ENCODE results near the gene SETD1A.
"Not testable (repeated sequence)": the region's sequence is repeated elsewhere in the genome, so short reads cannot be mapped to it uniquely, and the experiment has no call there.

Gene SETD1A

DNA sequence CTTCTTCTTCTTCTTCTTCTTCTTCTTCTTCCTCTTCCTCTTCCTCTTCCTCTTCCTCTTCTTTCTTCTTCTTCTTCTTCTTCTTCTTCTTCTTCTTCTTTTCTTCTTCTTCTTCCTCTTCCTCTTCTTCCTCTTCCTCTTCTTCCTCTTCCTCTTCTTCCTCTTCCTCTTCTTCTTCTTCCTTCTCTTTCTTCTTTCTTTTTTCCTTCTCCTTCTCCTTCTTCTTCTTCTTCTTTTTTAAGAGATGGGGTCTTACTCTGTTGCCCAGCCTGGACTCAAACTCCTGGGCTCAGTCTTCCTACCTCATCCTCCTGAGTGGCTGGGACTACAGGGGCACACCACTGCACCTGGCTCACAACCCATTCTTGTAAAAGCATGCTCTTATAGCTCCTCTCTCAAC lies 55.7 kb downstream of the SETD1A start:
- not testable (repeated sequence) for DNase-seq (ENCODE audit: low spot score)

DNA sequence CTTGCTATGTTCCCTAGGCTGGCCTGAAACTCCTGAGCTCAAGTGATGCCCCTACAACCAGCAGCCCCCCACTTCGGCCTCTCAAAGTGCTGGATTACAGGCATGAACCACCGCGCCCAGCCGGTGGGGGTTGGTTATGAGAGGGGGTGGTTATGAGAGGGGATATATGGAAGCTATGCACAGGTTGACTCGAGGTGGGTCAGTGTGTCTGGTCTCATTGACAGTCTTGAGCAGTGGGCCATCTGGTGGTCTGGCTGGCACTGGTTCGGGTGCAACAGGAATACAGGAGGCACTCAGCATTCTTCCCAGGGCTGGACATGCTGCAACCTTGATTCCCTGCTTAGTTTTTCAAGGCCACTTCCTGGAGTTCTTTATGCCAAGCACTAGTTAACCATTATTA lies 58.5 kb downstream of the SETD1A start:
- DNase-seq (ENCODE audit: low spot score), result no peak
- FAIRE-seq, result no peak

More for the DNA sequence above, 55.7 kb downstream of the SETD1A start:
- not testable (repeated sequence) for FAIRE-seq

DNA sequence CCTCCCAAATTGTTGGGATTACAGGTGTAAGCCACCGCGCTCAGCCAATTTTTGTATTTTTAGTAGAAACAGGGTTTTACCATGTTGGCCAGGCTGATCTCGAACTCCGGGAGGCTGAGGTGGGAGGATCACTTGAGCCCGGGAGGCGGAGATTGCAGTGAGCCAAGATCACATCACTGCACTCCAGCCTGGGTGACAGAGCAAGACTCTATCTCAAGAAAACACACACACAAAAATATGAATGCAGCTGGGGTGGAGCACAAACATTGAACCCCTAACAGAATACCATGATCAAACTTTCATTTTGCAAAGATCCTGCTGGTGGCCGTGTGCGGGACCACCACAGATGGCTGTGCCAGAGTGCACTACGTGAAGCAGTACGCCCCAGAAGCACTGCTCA lies 60.2 kb downstream of the SETD1A start:
- DNase-seq (ENCODE audit: low spot score); FAIRE-seq: not testable (repeated sequence)

DNA sequence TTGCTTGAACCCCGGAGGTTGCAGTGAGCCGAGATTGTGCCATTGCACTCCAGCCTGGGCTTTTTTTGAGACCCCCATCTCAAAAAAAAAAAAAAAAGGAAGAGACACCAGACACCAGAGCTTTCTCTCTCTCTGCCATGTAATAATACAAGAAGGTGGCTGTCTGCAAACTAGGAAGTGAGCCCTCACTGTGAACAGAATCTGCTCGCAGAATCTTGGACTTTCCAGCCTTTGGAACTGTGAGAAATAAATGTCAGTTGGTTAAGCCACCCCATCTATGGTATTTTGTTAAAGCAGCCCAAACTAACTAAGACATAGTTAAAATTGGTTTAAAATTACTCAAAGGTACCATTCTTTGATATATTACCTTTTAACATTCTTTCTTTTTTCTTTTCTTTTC lies 63.0 kb downstream of the SETD1A start:
- no peak for FAIRE-seq

DNA sequence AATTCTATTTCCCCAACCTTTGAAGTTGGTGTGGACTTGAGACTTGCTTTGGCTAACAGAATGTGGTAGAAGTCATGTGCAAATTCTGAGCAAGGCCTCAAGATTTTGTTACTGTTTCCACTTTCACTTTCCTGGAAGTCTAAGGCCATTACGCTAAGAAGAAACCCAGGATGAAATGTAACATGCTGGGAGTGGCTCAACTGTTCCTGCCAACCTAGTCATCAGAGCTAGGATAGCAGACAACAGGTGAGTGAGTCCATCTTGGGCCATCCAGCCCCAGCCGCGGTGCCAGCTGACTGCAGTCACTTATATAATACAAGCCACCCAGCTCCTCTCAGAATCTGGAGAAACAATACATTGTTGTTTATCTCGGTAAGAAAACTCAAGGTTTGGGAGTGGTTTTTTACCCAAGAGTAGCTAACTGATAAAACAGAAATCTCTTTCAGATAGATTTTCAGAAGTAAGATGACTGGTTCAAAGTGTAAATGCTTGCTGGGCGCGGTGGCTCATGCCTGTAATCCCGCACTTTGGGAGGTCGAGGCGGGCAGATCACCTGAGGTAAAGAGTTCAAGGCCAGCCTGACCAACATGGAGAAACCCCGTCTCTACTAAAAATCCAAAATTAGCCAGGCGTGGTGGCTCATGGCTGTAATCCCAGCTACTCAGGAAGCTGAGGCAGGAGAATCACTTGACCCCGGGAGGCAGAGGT lies 65.1 kb downstream of the SETD1A start:
- DNase-seq (ENCODE audit: low spot score) (no peak), FAIRE-seq (no peak)

More for the DNA sequence above, 63.0 kb downstream of the SETD1A start:
- DNase-seq (ENCODE audit: low spot score), result no peak

DNA sequence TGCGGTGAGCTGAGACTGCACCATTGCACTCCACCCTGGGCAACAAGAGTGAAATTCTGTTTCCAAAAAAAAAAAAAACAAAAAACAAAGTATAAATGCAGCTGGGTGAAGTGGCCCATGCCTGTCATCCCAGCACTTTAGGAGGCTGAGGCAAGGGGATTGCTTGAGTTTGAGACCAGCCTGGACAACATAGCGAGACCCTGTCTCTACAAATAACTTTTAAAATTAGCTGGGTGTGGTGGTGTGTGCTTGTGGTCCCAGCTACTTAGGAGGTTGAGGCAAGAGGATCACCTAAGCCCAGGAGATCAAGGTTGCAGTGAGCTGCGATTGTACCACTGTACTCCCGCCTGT lies 65.7 kb downstream of the SETD1A start:
- DNase-seq (ENCODE audit: low spot score) (no peak), FAIRE-seq (no peak)

GRCh38 chr16:31023627-31024226 lies 66.2 kb downstream of the SETD1A start:
- FAIRE-seq (no peak), DNase-seq (ENCODE audit: low spot score) (no peak)

DNA sequence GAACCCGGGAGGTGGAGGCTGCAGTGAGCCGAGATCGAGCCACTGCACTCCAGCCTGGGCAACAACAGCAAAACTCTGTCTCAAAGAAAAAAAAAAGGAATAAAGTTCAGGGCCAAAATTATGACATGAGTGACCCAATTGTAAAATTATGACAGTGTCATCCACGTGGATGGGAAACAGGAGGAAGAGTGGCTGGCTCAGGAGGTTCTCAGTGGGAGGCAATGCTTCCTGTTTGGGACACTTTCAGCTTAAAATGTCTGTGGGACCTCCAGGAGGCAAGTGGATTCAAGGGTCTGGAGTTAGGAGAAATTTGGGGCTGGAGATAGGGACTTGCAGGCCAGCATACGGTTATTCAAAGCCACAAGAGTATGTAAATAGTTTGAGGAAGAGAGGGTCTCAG lies 67.8 kb downstream of the SETD1A start:
- DNase-seq (ENCODE audit: low spot score) (no peak), FAIRE-seq (no peak)

- DNase-seq (ENCODE audit: low spot score), result no peak
- FAIRE-seq, result no peak
Observed at GRCh38 chr16:31029272-31029671, 71.7 kb downstream of the SETD1A start.

- no peak for FAIRE-seq
Observed at GRCh38 chr16:31031276-31031675, 73.7 kb downstream of the SETD1A start.

DNA sequence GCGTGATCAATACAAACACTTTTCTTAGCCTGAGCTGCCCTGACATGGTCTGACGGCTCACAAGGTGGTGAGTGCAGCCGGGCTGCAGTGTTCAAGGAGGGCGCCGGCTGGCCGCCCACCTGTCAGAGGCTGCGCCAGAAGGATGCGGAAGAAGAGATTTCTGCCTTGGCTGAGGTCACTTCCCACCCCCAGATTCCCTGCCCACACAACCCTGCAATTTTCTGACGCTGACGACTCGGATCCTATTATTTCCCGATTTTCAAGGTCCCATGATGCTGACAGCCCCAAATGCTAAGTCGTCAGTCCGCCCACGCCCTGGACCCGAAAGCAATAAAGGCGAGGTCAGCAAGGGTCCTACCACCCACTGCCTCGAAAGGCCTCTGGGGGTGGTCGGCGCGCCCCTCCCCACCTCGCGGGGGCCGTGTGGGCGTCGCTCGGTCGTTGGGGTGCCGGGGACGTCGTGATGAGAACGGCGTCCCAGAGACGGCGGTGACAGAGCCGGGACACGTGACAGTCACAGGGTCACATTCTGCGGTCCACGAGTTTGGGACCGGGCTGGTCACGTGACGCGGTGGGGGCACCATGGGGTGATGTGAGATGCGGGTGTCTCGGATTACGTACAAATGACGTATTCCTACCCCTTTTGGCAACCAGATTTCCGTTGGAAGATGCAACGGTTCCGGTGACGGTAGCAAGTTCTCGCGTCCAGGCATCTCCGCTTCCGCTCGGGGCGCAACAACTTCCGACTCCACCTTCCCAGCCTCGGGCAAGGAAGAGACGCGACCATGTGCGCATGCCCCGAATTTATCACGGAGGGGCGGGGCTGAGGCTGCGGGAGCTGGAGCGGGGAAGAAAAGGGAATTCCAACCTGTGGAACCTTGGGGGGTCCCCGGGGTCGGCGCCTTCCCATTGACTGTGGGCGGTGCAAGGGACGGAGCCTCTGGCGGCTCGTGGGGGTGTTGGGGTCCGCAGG lies 75.5 kb downstream of the SETD1A start, which contains the start of gene STX4:
Gene STX4 (plus strand): TSS at position 823 of the 973 bp plus-strand sequence. CDS start 248 bp downstream, outside the sequence.
- peak; percentile 92 for DNase-seq (ENCODE audit: low spot score)
- no peak for FAIRE-seq

More at GRCh38 chr16:31031276-31031675, 73.7 kb downstream of the SETD1A start:
- no peak for DNase-seq (ENCODE audit: low spot score)

DNA sequence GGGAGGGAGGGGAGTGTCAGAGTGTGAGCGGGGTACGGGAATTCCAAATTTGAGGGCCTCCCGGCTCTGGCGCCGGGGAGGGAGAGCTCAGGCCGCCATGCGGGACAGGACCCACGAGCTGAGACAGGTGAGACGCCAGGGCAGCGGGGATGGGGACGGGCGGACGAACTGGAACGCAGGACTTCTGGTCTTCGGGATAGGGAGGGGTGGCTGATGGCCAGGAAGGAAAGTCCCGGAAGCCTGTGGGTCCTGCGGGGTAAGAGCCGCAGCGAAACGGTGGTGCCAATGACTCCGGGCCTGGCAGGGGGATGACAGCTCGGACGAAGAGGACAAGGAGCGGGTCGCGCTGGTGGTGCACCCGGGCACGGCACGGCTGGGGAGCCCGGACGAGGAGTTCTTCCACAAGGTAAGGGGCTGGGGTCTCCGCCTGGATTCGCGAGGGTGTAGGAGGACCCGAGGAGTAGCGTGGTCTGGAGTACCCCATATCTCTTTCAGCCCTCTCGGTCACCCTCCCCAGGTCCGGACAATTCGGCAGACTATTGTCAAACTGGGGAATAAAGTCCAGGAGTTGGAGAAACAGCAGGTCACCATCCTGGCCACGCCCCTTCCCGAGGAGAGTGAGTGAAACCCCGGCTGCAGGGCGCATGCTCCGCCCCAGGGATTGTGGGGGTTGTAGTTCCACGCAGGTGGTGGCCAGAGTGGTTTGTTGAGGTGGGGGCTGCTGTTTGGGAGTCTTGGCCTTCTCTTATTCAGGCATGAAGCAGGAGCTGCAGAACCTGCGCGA lies 76.3 kb downstream of the SETD1A start:
- DNase-seq (ENCODE audit: low spot score), result peak; percentile 93
- no peak for FAIRE-seq

All from urothelium cell line (cell line).